ENCODE results near the gene KCNK4.

KCNK4 gene

GRCh38 chr11:64258946-64259532 lies 32.1 kb upstream of the KCNK4 start:
- no peak overlapping the region for H3K4me3 ChIP-seq (replicated peaks; ENCODE audit: insufficient read depth, low read length)
- H3K27ac ChIP-seq (replicated peaks): no peak overlapping the region
- H3K27me3 ChIP-seq (ENCODE audit: insufficient read depth, poor library complexity, severe bottlenecking): no peaks in the 10 kb centered on the region
- TF ChIP-seq POLR2AphosphoS5 (IDR thresholded peaks at IDR 0.05; ENCODE audit: low read depth) (no peak), SPI1 (IDR thresholded peaks at IDR 0.05; ENCODE audit: borderline replicate concordance, low read depth) (no peak), GABPA (IDR thresholded peaks at IDR 0.05; ENCODE audit: low read depth) (no peak)
- TF ChIP-seq, protein P1, sequence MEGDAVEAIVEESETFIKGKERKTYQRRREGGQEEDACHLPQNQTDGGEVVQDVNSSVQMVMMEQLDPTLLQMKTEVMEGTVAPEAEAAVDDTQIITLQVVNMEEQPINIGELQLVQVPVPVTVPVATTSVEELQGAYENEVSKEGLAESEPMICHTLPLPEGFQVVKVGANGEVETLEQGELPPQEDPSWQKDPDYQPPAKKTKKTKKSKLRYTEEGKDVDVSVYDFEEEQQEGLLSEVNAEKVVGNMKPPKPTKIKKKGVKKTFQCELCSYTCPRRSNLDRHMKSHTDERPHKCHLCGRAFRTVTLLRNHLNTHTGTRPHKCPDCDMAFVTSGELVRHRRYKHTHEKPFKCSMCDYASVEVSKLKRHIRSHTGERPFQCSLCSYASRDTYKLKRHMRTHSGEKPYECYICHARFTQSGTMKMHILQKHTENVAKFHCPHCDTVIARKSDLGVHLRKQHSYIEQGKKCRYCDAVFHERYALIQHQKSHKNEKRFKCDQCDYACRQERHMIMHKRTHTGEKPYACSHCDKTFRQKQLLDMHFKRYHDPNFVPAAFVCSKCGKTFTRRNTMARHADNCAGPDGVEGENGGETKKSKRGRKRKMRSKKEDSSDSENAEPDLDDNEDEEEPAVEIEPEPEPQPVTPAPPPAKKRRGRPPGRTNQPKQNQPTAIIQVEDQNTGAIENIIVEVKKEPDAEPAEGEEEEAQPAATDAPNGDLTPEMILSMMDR (IDR thresholded peaks at IDR 0.05; ENCODE audit: insufficient read depth, low read length): no peak
- TF ChIP-seq, protein P2, sequence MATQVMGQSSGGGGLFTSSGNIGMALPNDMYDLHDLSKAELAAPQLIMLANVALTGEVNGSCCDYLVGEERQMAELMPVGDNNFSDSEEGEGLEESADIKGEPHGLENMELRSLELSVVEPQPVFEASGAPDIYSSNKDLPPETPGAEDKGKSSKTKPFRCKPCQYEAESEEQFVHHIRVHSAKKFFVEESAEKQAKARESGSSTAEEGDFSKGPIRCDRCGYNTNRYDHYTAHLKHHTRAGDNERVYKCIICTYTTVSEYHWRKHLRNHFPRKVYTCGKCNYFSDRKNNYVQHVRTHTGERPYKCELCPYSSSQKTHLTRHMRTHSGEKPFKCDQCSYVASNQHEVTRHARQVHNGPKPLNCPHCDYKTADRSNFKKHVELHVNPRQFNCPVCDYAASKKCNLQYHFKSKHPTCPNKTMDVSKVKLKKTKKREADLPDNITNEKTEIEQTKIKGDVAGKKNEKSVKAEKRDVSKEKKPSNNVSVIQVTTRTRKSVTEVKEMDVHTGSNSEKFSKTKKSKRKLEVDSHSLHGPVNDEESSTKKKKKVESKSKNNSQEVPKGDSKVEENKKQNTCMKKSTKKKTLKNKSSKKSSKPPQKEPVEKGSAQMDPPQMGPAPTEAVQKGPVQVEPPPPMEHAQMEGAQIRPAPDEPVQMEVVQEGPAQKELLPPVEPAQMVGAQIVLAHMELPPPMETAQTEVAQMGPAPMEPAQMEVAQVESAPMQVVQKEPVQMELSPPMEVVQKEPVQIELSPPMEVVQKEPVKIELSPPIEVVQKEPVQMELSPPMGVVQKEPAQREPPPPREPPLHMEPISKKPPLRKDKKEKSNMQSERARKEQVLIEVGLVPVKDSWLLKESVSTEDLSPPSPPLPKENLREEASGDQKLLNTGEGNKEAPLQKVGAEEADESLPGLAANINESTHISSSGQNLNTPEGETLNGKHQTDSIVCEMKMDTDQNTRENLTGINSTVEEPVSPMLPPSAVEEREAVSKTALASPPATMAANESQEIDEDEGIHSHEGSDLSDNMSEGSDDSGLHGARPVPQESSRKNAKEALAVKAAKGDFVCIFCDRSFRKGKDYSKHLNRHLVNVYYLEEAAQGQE (IDR thresholded peaks at IDR 0.05; ENCODE audit: insufficient replicate concordance, low read depth): no peak
- DNase-seq (ENCODE audit: low read depth in 1 of 2, low spot score in 1 of 2): no peak

- Histone ChIP-seq H3K4me3 (replicated peaks; ENCODE audit: insufficient read depth, low read length) (no peak overlapping the region), H3K27me3 (ENCODE audit: insufficient read depth, poor library complexity, severe bottlenecking) (no peaks in the 10 kb centered on the region), H3K27ac (replicated peaks) (no peak overlapping the region)
- no peak for DNase-seq (ENCODE audit: low read depth in 1 of 2, low spot score in 1 of 2)
- no peak for TF ChIP-seq GABPA (IDR thresholded peaks at IDR 0.05; ENCODE audit: low read depth)
- TF ChIP-seq POLR2AphosphoS5 (IDR thresholded peaks at IDR 0.05; ENCODE audit: low read depth): no peak
Observed at GRCh38 chr11:64259533-64260067, 31.5 kb upstream of the KCNK4 start.

DNA sequence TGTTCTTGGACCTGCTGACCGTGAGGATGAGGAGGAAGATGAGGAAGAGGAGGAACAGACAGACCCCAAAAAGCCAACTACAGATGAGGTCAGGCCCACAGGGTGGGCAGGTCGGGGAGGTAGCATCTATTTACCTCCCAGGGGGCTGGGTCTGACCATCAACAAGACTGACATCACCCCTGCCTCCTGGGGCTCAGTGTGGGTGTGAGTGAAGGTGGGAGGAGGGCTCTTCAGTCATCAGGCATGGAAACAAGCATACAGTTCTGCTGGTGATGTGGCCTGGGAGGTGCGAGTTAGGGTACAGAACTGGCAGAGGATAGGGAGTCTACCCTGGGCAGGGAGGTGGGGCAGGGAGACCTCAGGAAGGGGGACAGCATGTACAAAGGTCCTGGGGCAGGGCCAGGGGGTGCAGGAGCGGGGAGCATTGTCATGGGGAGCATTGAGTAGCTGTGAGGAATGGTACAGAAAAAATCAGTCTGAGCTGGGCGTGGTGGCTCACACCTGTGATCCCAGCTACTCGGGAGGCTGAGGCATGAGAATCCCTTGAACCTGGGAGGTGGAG lies 30.9 kb upstream of the KCNK4 start:
- Histone ChIP-seq H3K4me3 (replicated peaks; ENCODE audit: insufficient read depth, low read length) (no peak overlapping the region), H3K27ac (replicated peaks) (no peak overlapping the region), H3K27me3 (ENCODE audit: insufficient read depth, poor library complexity, severe bottlenecking) (no peaks in the 10 kb centered on the region)
- DNase-seq (ENCODE audit: low read depth in 1 of 2, low spot score in 1 of 2): no peak
- TF ChIP-seq GABPA (IDR thresholded peaks at IDR 0.05; ENCODE audit: low read depth) (no peak), SPI1 (IDR thresholded peaks at IDR 0.05; ENCODE audit: borderline replicate concordance, low read depth) (no peak), POLR2AphosphoS5 (IDR thresholded peaks at IDR 0.05; ENCODE audit: low read depth) (no peak)
- TF ChIP-seq, protein P2 (IDR thresholded peaks at IDR 0.05; ENCODE audit: insufficient replicate concordance, low read depth): no peak
- TF ChIP-seq, protein P1 (IDR thresholded peaks at IDR 0.05; ENCODE audit: insufficient read depth, low read length): no peak

- Histone ChIP-seq H3K27ac (replicated peaks) (no peak overlapping the region), H3K4me3 (replicated peaks; ENCODE audit: insufficient read depth, low read length) (no peak overlapping the region), H3K27me3 (ENCODE audit: insufficient read depth, poor library complexity, severe bottlenecking) (no peaks in the 10 kb centered on the region)
- TF ChIP-seq, protein P2 (IDR thresholded peaks at IDR 0.05; ENCODE audit: insufficient replicate concordance, low read depth): no peak
- TF ChIP-seq GABPA (IDR thresholded peaks at IDR 0.05; ENCODE audit: low read depth) (no peak), SPI1 (IDR thresholded peaks at IDR 0.05; ENCODE audit: borderline replicate concordance, low read depth) (no peak), POLR2AphosphoS5 (IDR thresholded peaks at IDR 0.05; ENCODE audit: low read depth) (no peak)
- TF ChIP-seq, protein P1 (IDR thresholded peaks at IDR 0.05; ENCODE audit: insufficient read depth, low read length): no peak
- DNase-seq (ENCODE audit: low read depth in 1 of 2, low spot score in 1 of 2): no peak
Observed at GRCh38 chr11:64261556-64262080, 29.5 kb upstream of the KCNK4 start.

All from HL-60 (cell line).